HEK293 (cell line): Measurements from ENCODE around the gene MXI1.

ENCODE experiments used
- AEBP2 ChIP-seq: fragments of 450-650 bp; formaldehyde crosslinking; IDR thresholded peaks from 2 replicates; pipeline ENCODE4 v1.5.1; 2016; ENCODE audit warnings: missing biosample characterization, missing genetic modification characterization, borderline replicate concordance
- KLF7 ChIP-seq: fragments of 450-650 bp; formaldehyde crosslinking; IDR thresholded peaks from 2 replicates; pipeline ENCODE4 v1.5.1; 2016; ENCODE audit warnings: missing biosample characterization, missing genetic modification characterization, borderline replicate concordance
- PRDM6 ChIP-seq: fragments of 450-650 bp; formaldehyde crosslinking; IDR thresholded peaks from 2 replicates; pipeline ENCODE4 v1.5.1; 2017; ENCODE audit warnings: missing biosample characterization, missing genetic modification characterization
- SP2 ChIP-seq: fragments of 450-650 bp; formaldehyde crosslinking; IDR thresholded peaks from 2 replicates; pipeline ENCODE4 v1.5.1; 2016; ENCODE audit warnings: missing biosample characterization, missing genetic modification characterization
- TRIM28 ChIP-seq: IDR thresholded peaks from 2 replicates; pipeline ENCODE4 v1.6.1; 2011; ENCODE audit warnings: low read length, control low read depth, borderline replicate concordance
- YY1 ChIP-seq: fragments of 450-650 bp; formaldehyde crosslinking; IDR thresholded peaks from 2 replicates; pipeline ENCODE4 v1.5.1; 2018; ENCODE audit warnings: missing biosample characterization, missing genetic modification characterization
- YY2 ChIP-seq: fragments of 450-650 bp; formaldehyde crosslinking; IDR thresholded peaks from 2 replicates; pipeline ENCODE4 v1.5.1; 2016; ENCODE audit warnings: missing biosample characterization, missing genetic modification characterization
- ZBTB17 ChIP-seq: fragments of 450-650 bp; formaldehyde crosslinking; IDR thresholded peaks from 2 replicates; pipeline ENCODE4 v1.5.1; 2016; ENCODE audit warnings: missing biosample characterization, missing genetic modification characterization
- ZBTB20 ChIP-seq: fragments of 450-650 bp; formaldehyde crosslinking; IDR thresholded peaks from 2 replicates; pipeline ENCODE4 v1.5.1; 2016; ENCODE audit warnings: missing biosample characterization, missing genetic modification characterization
- ZBTB7A ChIP-seq: fragments of 450-650 bp; formaldehyde crosslinking; IDR thresholded peaks from 2 replicates; pipeline ENCODE4 v1.5.1; 2016; ENCODE audit warnings: low read depth, missing biosample characterization, missing genetic modification characterization
- ZFP69B ChIP-seq: fragments of 450-650 bp; formaldehyde crosslinking; IDR thresholded peaks from 2 replicates; pipeline ENCODE4 v1.5.1; 2016; ENCODE audit warnings: missing biosample characterization, missing genetic modification characterization
- ZNF132 ChIP-seq: fragments of 450-650 bp; formaldehyde crosslinking; IDR thresholded peaks from 2 replicates; pipeline ENCODE4 v1.5.1; 2017; ENCODE audit warnings: missing biosample characterization, missing genetic modification characterization, borderline replicate concordance
- ZNF18 ChIP-seq: fragments of 450-650 bp; formaldehyde crosslinking; IDR thresholded peaks from 2 replicates; pipeline ENCODE4 v1.5.1; 2016; ENCODE audit warnings: missing biosample characterization, missing genetic modification characterization
- ZNF214 ChIP-seq: fragments of 450-650 bp; formaldehyde crosslinking; IDR thresholded peaks from 2 replicates; pipeline ENCODE4 v1.5.1; 2017; ENCODE audit warnings: missing biosample characterization, mild to moderate bottlenecking, missing genetic modification characterization, borderline replicate concordance
- ZNF26 ChIP-seq: fragments of 450-650 bp; formaldehyde crosslinking; IDR thresholded peaks from 2 replicates; pipeline ENCODE4 v1.5.1; 2016; ENCODE audit warnings: missing biosample characterization, missing genetic modification characterization
- ZNF302 ChIP-seq: fragments of 450-650 bp; formaldehyde crosslinking; IDR thresholded peaks from 2 replicates; pipeline ENCODE4 v1.5.1; 2016; ENCODE audit warnings: missing biosample characterization, missing genetic modification characterization, low read depth
- ZNF324 ChIP-seq: fragments of 450-650 bp; formaldehyde crosslinking; IDR thresholded peaks from 2 replicates; pipeline ENCODE4 v1.5.1; 2016; ENCODE audit warnings: missing biosample characterization, missing genetic modification characterization
- ZNF354C ChIP-seq: fragments of 450-650 bp; formaldehyde crosslinking; IDR thresholded peaks from 2 replicates; pipeline ENCODE4 v1.5.1; 2016; ENCODE audit warnings: missing biosample characterization, missing genetic modification characterization, low read depth, borderline replicate concordance
- ZNF394 ChIP-seq: fragments of 450-650 bp; formaldehyde crosslinking; IDR thresholded peaks from 2 replicates; pipeline ENCODE4 v1.5.1; 2016; ENCODE audit warnings: missing biosample characterization, missing genetic modification characterization, mild to moderate bottlenecking, moderate library complexity, borderline replicate concordance
- ZNF488 ChIP-seq: fragments of 450-650 bp; formaldehyde crosslinking; IDR thresholded peaks from 2 replicates; pipeline ENCODE4 v1.5.1; 2016; ENCODE audit warnings: missing biosample characterization, missing genetic modification characterization
- ZNF580 ChIP-seq: fragments of 450-650 bp; formaldehyde crosslinking; IDR thresholded peaks from 2 replicates; pipeline ENCODE4 v1.5.1; 2016; ENCODE audit warnings: missing biosample characterization, missing genetic modification characterization
- ZNF596 ChIP-seq: fragments of 450-650 bp; IDR thresholded peaks from 2 replicates; pipeline ENCODE4 v1.5.0; 2018; ENCODE audit warnings: missing biosample characterization, mild to moderate bottlenecking, missing genetic modification characterization, moderate library complexity
- ZNF639 ChIP-seq: fragments of 450-650 bp; formaldehyde crosslinking; IDR thresholded peaks from 2 replicates; pipeline ENCODE4 v1.5.1; 2016; ENCODE audit warnings: missing biosample characterization, missing genetic modification characterization
- ZNF664 ChIP-seq: fragments of 450-650 bp; formaldehyde crosslinking; IDR thresholded peaks from 2 replicates; pipeline ENCODE4 v1.5.1; 2016; ENCODE audit warnings: missing biosample characterization, missing genetic modification characterization
- ZNF677 ChIP-seq: fragments of 450-650 bp; IDR thresholded peaks from 2 replicates; pipeline ENCODE4 v1.5.0; 2018; ENCODE audit warnings: missing biosample characterization, mild to moderate bottlenecking, missing genetic modification characterization, moderate library complexity
- ZNF704 ChIP-seq: fragments of 450-650 bp; formaldehyde crosslinking; IDR thresholded peaks from 2 replicates; pipeline ENCODE4 v1.5.1; 2016; ENCODE audit warnings: missing biosample characterization, missing genetic modification characterization
- ZNF707 ChIP-seq: fragments of 450-650 bp; formaldehyde crosslinking; IDR thresholded peaks from 2 replicates; pipeline ENCODE4 v1.5.1; 2016; ENCODE audit warnings: missing biosample characterization, missing genetic modification characterization
- ZNF747 ChIP-seq: fragments of 450-650 bp; formaldehyde crosslinking; IDR thresholded peaks from 2 replicates; pipeline ENCODE4 v1.5.1; 2016; ENCODE audit warnings: missing biosample characterization, missing genetic modification characterization
- ZNF791 ChIP-seq: fragments of 450-650 bp; formaldehyde crosslinking; IDR thresholded peaks from 2 replicates; pipeline ENCODE4 v1.5.1; 2016; ENCODE audit warnings: missing biosample characterization, missing genetic modification characterization
- ZNF837 ChIP-seq: fragments of 450-650 bp; formaldehyde crosslinking; IDR thresholded peaks from 2 replicates; pipeline ENCODE4 v1.5.1; 2016; ENCODE audit warnings: missing biosample characterization, missing genetic modification characterization
- ZSCAN16 ChIP-seq: fragments of 450-650 bp; formaldehyde crosslinking; IDR thresholded peaks from 2 replicates; pipeline ENCODE4 v1.5.1; 2016; ENCODE audit warnings: missing biosample characterization, missing genetic modification characterization

The MXI1 gene

GRCh38 chr10:110221721-110222261, 14.4 kb downstream of the MXI1 start (continued):
- TF ChIP-seq ZNF488 (no peak), ZNF394 (tag by site-specific recombination) (peak; percentile 63; the same call in 1 of the 2 replicates), SP2 (tag by site-specific recombination) (peak; percentile 56), ZBTB7A (no peak), ZNF580 (tag by site-specific recombination) (no peak; the same call in 1 of the 2 replicates), ZNF747 (tag by site-specific recombination) (no peak), AEBP2 (no peak), ZNF18 (tag by site-specific recombination) (no peak), TRIM28 (peak; percentile 79), ZNF704 (tag by site-specific recombination) (no peak), YY1 (tag by site-specific recombination) (no peak), ZNF354C (tag by site-specific recombination) (no peak), ZNF596 (tag by site-specific recombination) (no peak), YY2 (tag by site-specific recombination) (no peak), ZNF707 (tag by site-specific recombination) (no peak), ZBTB20 (tag by site-specific recombination) (peak; percentile 82), ZNF664 (tag by site-specific recombination) (0 out of 2 replicates have a peak, but pooled peaks have one; percentile 18), PRDM6 (tag by site-specific recombination) (peak; percentile 3; the same call in 1 of the 2 replicates), ZFP69B (tag by site-specific recombination) (peak; percentile 61; the same call in 1 of the 2 replicates), ZNF324 (tag by site-specific recombination) (peak; percentile 91; the same call in 1 of the 2 replicates), ZBTB17 (tag by site-specific recombination) (peak; percentile 98), ZNF837 (tag by site-specific recombination) (no peak), ZNF132 (no peak), ZNF639 (tag by site-specific recombination) (peak; percentile 87), ZNF26 (tag by site-specific recombination) (no peak), ZNF677 (tag by site-specific recombination) (peak; percentile 78), ZSCAN16 (tag by site-specific recombination) (no peak), KLF7 (no peak), ZNF302 (no peak), ZNF214 (no peak), ZNF791 (tag by site-specific recombination) (no peak)
